Measurements from ENCODE around the gene EID2. TPM values are rescaled to one million over a fixed set of nuclear protein-coding genes. Genes with fewer than 3 reads are reported as not detected.

EID2 gene
- total and polyA plus RNA-seq, 2 of the 8 experiments (the other 6 are each of a cell fraction or from before 2014, with no cell fraction given) = 7.8 to 29.6 TPM

- H3K36me3 ChIP-seq (ENCODE audit: control insufficient read depth in 2 of 4, insufficient read depth in 4 of 4, low read length in 3 of 4) = no peaks in the 10 kb centered on the region
- H3K23me2 ChIP-seq (ENCODE audit: low read depth, low read length) = peaks cover 7% of the 10 kb centered on the region
- H3K27ac ChIP-seq (ENCODE audit: low read depth, low read length) = no peak overlapping the region
- H3K23ac ChIP-seq (ENCODE audit: insufficient read length) = no peak overlapping the region
- H3K9me3 ChIP-seq (ENCODE audit: insufficient read depth in 2 of 2, low read depth in 1 of 2, low read length in 1 of 2) = peaks cover 3 to 6% of the 10 kb centered on the region in 2 experiments; a peak in 2 of 4 replicates
- H3K4me2 ChIP-seq (ENCODE audit: insufficient read depth in 1 of 2, low read depth in 2 of 2, low read length in 2 of 2) = peak overlapping the region; percentile 86 to 98
- peak overlapping the region; percentile 72; the same call in 1 of the 2 replicates for H2BK15ac ChIP-seq (ENCODE audit: low read length)
- H3K4me1 ChIP-seq (replicated peaks in 1 of 4; ENCODE audit: control insufficient read depth in 3 of 4, insufficient read depth in 4 of 4, low read length in 3 of 4) = peaks cover 0 to 4% (median 0%) of the 10 kb centered on the region in 4 experiments; a peak in 2 of 7 replicates
- no peaks in the 10 kb centered on the region for H3K79me2 ChIP-seq (ENCODE audit: control insufficient read depth in 1 of 2, insufficient read depth in 2 of 2, low read length in 2 of 2)
- peak overlapping the region; percentile 72 for H4K91ac ChIP-seq (replicated peaks; ENCODE audit: insufficient read length, low read length)
- no peak overlapping the region for H4K5ac ChIP-seq (ENCODE audit: insufficient read length, low read depth, low read length)
- peak overlapping the region; percentile 35; the same call in 1 of the 2 replicates for H4K8ac ChIP-seq (ENCODE audit: extremely low read depth, insufficient read depth, low read length)
- H3K56ac ChIP-seq (replicated peaks; ENCODE audit: insufficient read length, low read depth, low read length) = peak overlapping the region; percentile 63
- no peak overlapping the region for H2BK5ac ChIP-seq (ENCODE audit: low read depth, low read length)
- FAIRE-seq (no peak), DNase-seq (ENCODE audit: low read depth in 1 of 2, low spot score in 2 of 2) (peak; percentile 47 to 81)
- no peak overlapping the region for H2AK5ac ChIP-seq (ENCODE audit: low read depth, low read length)
- WGBS, 2 experiments (ENCODE audit: extremely low coverage in 1 of 2, insufficient coverage in 1 of 2, insufficient read length in 1 of 2, insufficient replicate concordance in 2 of 2, low coverage in 1 of 2, low lambda C conversion rate in 2 of 2, missing lambda C conversion rate in 1 of 2) = 4% methylated on average over 63 of the region's 96 CpGs; no CpG with 5 or more reads in 1 of the 2 experiments
- H2BK20ac ChIP-seq (ENCODE audit: low read length) = no peak overlapping the region
- H3K27me3 ChIP-seq (replicated peaks in 1 of 4; ENCODE audit: control insufficient read depth in 3 of 4, extremely low read depth in 1 of 4, insufficient read depth in 3 of 4, low read length in 3 of 4) = peaks cover 29 to 70% (median 63%) of the 10 kb centered on the region in 4 experiments
- H3K14ac ChIP-seq (ENCODE audit: insufficient read length) = no peak overlapping the region
- peak overlapping the region in 1 of 4 experiments; percentile 1; a peak in 1 of 7 replicates for H3K9ac ChIP-seq (replicated peaks in 1 of 4; ENCODE audit: extremely low read depth in 1 of 4, low read depth in 3 of 4, low read length in 3 of 4)
- no peak overlapping the region for H3K4ac ChIP-seq (replicated peaks; ENCODE audit: insufficient read length, low read depth, low read length)
- H3K79me1 ChIP-seq (ENCODE audit: low read depth, low read length) = no peaks in the 10 kb centered on the region
- peak overlapping the region; percentile 71 for H3K18ac ChIP-seq (ENCODE audit: extremely low read depth, low read length)
- peaks cover 0 to 3% of the 10 kb centered on the region in 2 experiments for H4K20me1 ChIP-seq (replicated peaks in 1 of 2; ENCODE audit: control insufficient read depth in 1 of 2, insufficient read depth in 2 of 2, low read length in 2 of 2)
- ChIA-PET CTCF (ENCODE audit: partially characterized antibody) (interaction anchor here (0.9 to 1.9 kb wide), 7 partner anchors 10 to 258 kb away, joined by 3 to 11 read pairs (median 5); partner anchors contain the start of gene EID2B), POLR2A (ENCODE audit: partially characterized antibody) (interaction anchor here (0.5 to 3.4 kb wide), 14 partner anchors 9 to 164 kb away, joined by 3 to 15 read pairs (median 3); partner anchors contain the start of gene DLL3)
- H2BK120ac ChIP-seq (replicated peaks; ENCODE audit: low read depth, low read length) = no peak overlapping the region
- H2AFZ ChIP-seq (ENCODE audit: low read length) = peak overlapping the region; percentile 78
- peak overlapping the region; percentile 52 to 91 (median 72) for H3K4me3 ChIP-seq (ENCODE audit: extremely low read depth in 1 of 4, insufficient read depth in 2 of 4, low read depth in 3 of 4, low read length in 4 of 4)
- no peak overlapping the region for H2BK12ac ChIP-seq (ENCODE audit: low read depth, low read length)
- TF ChIP-seq MAX (IDR thresholded peaks at IDR 0.05) = peak; percentile 99
- TF ChIP-seq CHD2 (IDR thresholded peaks at IDR 0.05; ENCODE audit: low read length) = no peak
- no peak for TF ChIP-seq SAP30 (IDR thresholded peaks at IDR 0.05; ENCODE audit: insufficient read depth, insufficient replicate concordance, low read length)
- 0 out of 2 replicates have a peak, but pooled peaks have one; percentile 43 for TF ChIP-seq BACH1 (IDR thresholded peaks at IDR 0.05; ENCODE audit: low read length)
- TF ChIP-seq E2F6 (IDR thresholded peaks at IDR 0.05) = peak; percentile 99
- no peak for TF ChIP-seq JUND (IDR thresholded peaks at IDR 0.05; ENCODE audit: low read length)
- peak; percentile 72 for TF ChIP-seq EZH2 (IDR thresholded peaks at IDR 0.05; ENCODE audit: low read depth, low read length, severe bottlenecking)
- TF ChIP-seq ASH2L (IDR thresholded peaks at IDR 0.05; ENCODE audit: low read length) = peak; percentile 56
- TF ChIP-seq PHF8 (conservative IDR thresholded peaks at IDR 0.05; ENCODE audit: low read depth, low read length) = peak; percentile 34; the same call in 1 of the 2 replicates
- 0 out of 2 replicates have a peak, but pooled peaks have one; percentile 37 for TF ChIP-seq TAF1 (IDR thresholded peaks at IDR 0.05; ENCODE audit: low read depth, low read length)
These were observed 32.8 kb downstream of the EID2 start for GRCh38 chr19:39506944-39507714.
